ENCODE measurements around the gene SBNO2.

SBNO2 gene

GRCh38 chr19:1061987-1062386, 112.1 kb downstream of the SBNO2 start:
- DNase-seq (ENCODE audit: low read depth in 2 of 2), result no peak

- DNase-seq (ENCODE audit: low read depth in 2 of 2), result no peak
Measured at GRCh38 chr19:1060689-1061088, 113.4 kb downstream of the SBNO2 start.

GRCh38 chr19:1058112-1058511, 116.0 kb downstream of the SBNO2 start:
- DNase-seq (ENCODE audit: low read depth in 2 of 2), result no peak
